CD4-positive, alpha-beta T cell (primary cell): ENCODE measurements around the gene MYOZ3. TPM values are rescaled to one million over a fixed set of nuclear protein-coding genes. Genes with fewer than 3 reads are reported as not detected.

Experiments
- ATAC-seq: fragments of 200-7000 bp; cut with Tn5 transposase; one replicate; pipeline ENCODE4 v1.10.0; 2022; ENCODE audit warnings: mild to moderate bottlenecking; ENCODE audit not compliant: poor library complexity
- CTCF ChIA-PET: fragments of 350-600 bp; sonication (Branson Sonifier 250); formaldehyde crosslinking; loops from one replicate; lab custom pipeline; 2021; ENCODE audit warnings: antibody characterized with exemption, inconsistent platforms; lab: Charles Lee
- POLR2A ChIA-PET: fragments of 350-600 bp; sonication (Branson Sonifier 250); formaldehyde crosslinking; loops from one replicate; lab custom pipeline; 2021; ENCODE audit warnings: antibody characterized with exemption, inconsistent platforms; lab: Charles Lee
- DNase-seq, 14 experiments: peaks; one replicate each; pipeline ENCODE4 v3.0.0-alpha.2; 2013 to 2020; ENCODE audit warnings: mixed read lengths in 2 of 14
- H3K27ac ChIP-seq, 2 donors: one replicate each; pipeline versions ENCODE4 v1.5.1 to v1.7.0; 2013; ENCODE audit warnings: low read length in 2 of 2, low read depth in 1 of 2, mild to moderate bottlenecking in 1 of 2
- H3K27me3 ChIP-seq, 2 experiments: 1 replicate in 1 of 2; 2 replicates in 1 of 2; pipeline versions ENCODE4 v1.6.1 to v1.7.0; 2013; ENCODE audit warnings: low read length in 2 of 2, control low read depth in 1 of 2, mild to moderate bottlenecking in 1 of 2, moderate library complexity in 1 of 2; ENCODE audit not compliant: insufficient read depth in 2 of 2, control insufficient read depth in 1 of 2
- H3K36me3 ChIP-seq: one replicate; pipeline ENCODE4 v1.6.1; 2013; ENCODE audit warnings: low read length, control low read depth; ENCODE audit not compliant: insufficient read depth
- H3K4me1 ChIP-seq: one replicate; pipeline ENCODE4 v1.6.1; 2013; ENCODE audit warnings: low read length, control low read depth; ENCODE audit not compliant: insufficient read depth
- H3K4me3 ChIP-seq: one replicate; pipeline ENCODE4 v1.5.1; 2013; ENCODE audit warnings: mild to moderate bottlenecking, low read length, moderate library complexity
- H3K9me3 ChIP-seq, 2 experiments: 1 replicate in 1 of 2; 2 replicates in 1 of 2; pipeline versions ENCODE4 v1.6.1 to v1.7.0; 2013; ENCODE audit warnings: low read length in 2 of 2, mild to moderate bottlenecking in 2 of 2, control low read depth in 1 of 2, moderate library complexity in 1 of 2; ENCODE audit not compliant: control insufficient read depth in 1 of 2, insufficient read depth in 1 of 2
- H3K27ac Mint-ChIP-seq: one replicate; pipeline ENCODE4 v1.8.0; 2020; ENCODE audit warnings: mixed read lengths
- H3K27me3 Mint-ChIP-seq: one replicate; pipeline ENCODE4 v1.8.0; 2021; ENCODE audit warnings: mixed read lengths
- H3K36me3 Mint-ChIP-seq: one replicate; pipeline ENCODE4 v1.8.0; 2021; ENCODE audit warnings: low read depth, mixed read lengths
- H3K4me1 Mint-ChIP-seq: one replicate; pipeline ENCODE4 v1.8.0; 2021; ENCODE audit warnings: low read depth, mixed read lengths
- H3K4me3 Mint-ChIP-seq: one replicate; pipeline ENCODE4 v1.8.0; 2020; ENCODE audit warnings: mild to moderate bottlenecking, mixed read lengths
- H3K9me3 Mint-ChIP-seq: one replicate; pipeline ENCODE4 v1.8.0; 2020; ENCODE audit warnings: mixed read lengths
- intact Hi-C, 2 experiments: fragments of 100-400 bp; cut with DNase I in 1 of 2; cut with micrococcal nuclease in 1 of 2; formaldehyde crosslinking; loops; one replicate each; pipeline versions ENCODE4 v1.15.1 to v1.9.0; 2023 to 2025; cut with DNase I, micrococcal nuclease
- total RNA-seq, 174 experiments: library from RNA in 2 of 174; stranded (reverse) in 2 of 174; gene quantifications; one replicate each; pipeline ENCODE4 v1.2.3 and lab custom pipeline; 2021 to 2026
- TF ChIP-seq, protein P1 (sequence below): fragments of 200-600 bp; IDR thresholded peaks from one replicate; pipeline ENCODE4 v1.8.0; 2022; ENCODE audit warnings: antibody characterized with exemption, mild to moderate bottlenecking

MYOZ3 gene
- total RNA-seq, 2 experiments from 2014 or later: not detected

DNA sequence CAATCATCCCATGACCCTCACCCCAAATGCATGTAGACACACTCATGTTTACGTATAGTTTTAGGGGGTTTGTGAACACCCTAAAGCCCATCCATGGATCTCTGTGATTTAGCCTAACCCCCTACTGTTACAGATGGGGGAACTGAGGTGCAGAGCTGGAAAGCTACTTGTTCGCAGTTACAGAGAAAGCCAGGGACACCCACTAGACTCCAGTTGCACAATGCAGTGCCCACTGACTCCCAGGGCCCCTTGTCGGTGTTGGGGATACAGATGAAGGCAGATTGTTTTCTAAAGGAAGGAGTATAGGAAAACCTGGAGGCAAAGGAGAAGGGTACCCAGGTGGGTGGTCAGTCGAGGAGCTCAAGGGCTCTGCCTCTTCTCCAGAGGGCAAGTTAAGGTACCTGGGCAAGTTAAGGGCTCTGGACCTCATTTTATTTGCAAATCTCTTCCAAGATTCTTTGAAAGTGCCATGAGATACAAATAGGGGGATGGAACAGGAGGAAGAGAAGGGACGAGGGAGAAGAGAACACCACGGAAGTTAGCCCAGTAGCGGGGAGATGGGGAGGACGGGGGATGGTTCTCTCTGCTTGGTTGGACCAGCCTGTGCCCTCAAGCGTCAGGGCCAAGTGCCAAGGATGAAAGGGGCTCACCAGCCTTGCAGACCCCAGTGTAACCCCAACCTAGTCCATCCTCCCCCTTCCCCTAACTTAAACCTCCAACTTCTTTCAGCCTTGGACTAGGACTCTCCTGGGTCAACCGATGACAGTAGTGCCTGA, 958 bp downstream of the MYOZ3 start:
- no peak for DNase-seq
- H3K27me3 Mint-ChIP-seq: peaks cover 6% of the 10 kb centered on the region
- no peaks in the 10 kb centered on the region for H3K9me3 ChIP-seq
- no peaks in the 10 kb centered on the region for H3K36me3 Mint-ChIP-seq
- CTCF ChIA-PET: no interaction called here
- POLR2A ChIA-PET: no interaction called here
- TF ChIP-seq, protein P1, sequence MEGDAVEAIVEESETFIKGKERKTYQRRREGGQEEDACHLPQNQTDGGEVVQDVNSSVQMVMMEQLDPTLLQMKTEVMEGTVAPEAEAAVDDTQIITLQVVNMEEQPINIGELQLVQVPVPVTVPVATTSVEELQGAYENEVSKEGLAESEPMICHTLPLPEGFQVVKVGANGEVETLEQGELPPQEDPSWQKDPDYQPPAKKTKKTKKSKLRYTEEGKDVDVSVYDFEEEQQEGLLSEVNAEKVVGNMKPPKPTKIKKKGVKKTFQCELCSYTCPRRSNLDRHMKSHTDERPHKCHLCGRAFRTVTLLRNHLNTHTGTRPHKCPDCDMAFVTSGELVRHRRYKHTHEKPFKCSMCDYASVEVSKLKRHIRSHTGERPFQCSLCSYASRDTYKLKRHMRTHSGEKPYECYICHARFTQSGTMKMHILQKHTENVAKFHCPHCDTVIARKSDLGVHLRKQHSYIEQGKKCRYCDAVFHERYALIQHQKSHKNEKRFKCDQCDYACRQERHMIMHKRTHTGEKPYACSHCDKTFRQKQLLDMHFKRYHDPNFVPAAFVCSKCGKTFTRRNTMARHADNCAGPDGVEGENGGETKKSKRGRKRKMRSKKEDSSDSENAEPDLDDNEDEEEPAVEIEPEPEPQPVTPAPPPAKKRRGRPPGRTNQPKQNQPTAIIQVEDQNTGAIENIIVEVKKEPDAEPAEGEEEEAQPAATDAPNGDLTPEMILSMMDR: no peak
- no peaks in the 10 kb centered on the region for H3K36me3 ChIP-seq
- H3K27ac Mint-ChIP-seq: no peak overlapping the region
- no peaks in the 10 kb centered on the region for H3K9me3 Mint-ChIP-seq
- H3K4me3 ChIP-seq: no peak overlapping the region
- H3K4me3 Mint-ChIP-seq: no peak overlapping the region
- peaks cover 5% of the 10 kb centered on the region for H3K4me1 Mint-ChIP-seq
- intact Hi-C loops: no loop called here
- no peak overlapping the region for H3K27ac ChIP-seq
- H3K27me3 ChIP-seq: peaks cover 0 to 5% of the 10 kb centered on the region in 2 experiments
- ATAC-seq: no peak
- peaks cover 6% of the 10 kb centered on the region for H3K4me1 ChIP-seq

DNA sequence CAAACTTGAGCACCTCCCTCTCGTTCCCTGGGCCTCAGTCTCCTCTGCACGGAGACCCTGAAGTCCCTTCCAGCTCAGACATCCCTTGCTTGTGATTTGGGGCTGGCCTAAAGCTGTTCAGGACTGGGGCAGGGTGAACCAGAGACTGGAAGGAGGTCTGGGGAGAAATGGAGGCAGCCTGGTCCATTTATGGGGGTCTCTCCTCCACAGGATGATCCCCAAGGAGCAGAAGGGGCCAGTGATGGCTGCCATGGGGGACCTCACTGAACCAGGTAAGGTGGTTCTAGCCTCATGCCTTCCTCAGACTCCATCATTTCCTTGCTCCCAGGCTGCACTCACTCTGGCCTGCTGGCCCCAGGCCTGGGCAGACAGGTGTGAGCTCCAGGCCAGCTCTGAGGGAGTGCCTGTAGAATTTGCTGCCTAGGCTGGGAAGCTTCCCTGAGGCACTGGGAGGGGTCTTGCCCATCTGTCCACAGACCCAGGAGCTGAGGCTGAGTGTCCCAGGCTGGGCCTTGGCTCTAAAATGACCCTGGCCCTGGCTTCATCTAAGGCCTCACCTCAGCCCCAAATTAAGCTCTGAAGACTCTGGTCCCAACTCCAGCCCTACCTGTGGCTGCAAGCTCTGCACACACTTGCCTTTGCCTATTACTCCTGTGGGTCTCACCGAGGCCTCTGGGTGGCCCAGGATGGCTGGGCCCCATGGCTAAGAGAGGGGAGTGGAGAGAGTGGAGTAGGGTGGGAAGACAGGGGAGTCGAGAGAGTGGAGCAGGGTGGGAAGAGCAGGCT, 1.9 kb downstream of the MYOZ3 start:
- ChIA-PET CTCF (no interaction called here), POLR2A (no interaction called here)
- TF ChIP-seq, protein P1: no peak
- DNase-seq (no peak), ATAC-seq (no peak)
- intact Hi-C loops: no loop called here
- Histone ChIP-seq H3K27me3 (peaks cover 0 to 5% of the 10 kb centered on the region in 2 experiments), H3K27ac (no peak overlapping the region), H3K4me1 (no peaks in the 10 kb centered on the region), H3K4me3 (no peak overlapping the region), H3K9me3 (no peaks in the 10 kb centered on the region), H3K36me3 (no peaks in the 10 kb centered on the region)
- Mint-ChIP-seq H3K36me3 (no peaks in the 10 kb centered on the region), H3K4me3 (no peak overlapping the region), H3K27ac (no peak overlapping the region), H3K27me3 (peaks cover 6% of the 10 kb centered on the region), H3K9me3 (no peaks in the 10 kb centered on the region), H3K4me1 (no peaks in the 10 kb centered on the region)

DNA sequence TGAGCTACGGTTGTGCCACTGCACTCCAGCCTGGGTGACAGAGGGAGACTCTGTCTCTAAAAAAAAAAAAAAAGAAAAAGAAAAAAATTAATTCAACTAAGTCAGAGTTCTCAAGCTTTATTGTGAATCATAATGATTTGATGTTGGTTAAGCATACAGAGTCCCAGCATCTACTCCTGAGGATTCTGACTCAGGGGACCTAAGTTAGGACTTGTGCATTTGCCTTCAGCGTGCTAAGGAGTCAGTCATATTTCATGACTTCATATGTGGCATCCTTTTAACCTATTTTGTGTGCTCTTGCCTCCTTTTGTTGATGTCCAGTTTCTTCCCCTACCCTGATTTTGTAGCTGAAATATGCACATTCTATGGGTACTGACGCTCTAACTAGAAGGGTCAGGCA, 2.9 kb downstream of the MYOZ3 start:
- H3K4me3 Mint-ChIP-seq: no peak overlapping the region
- POLR2A ChIA-PET: no interaction called here
- peaks cover 6% of the 10 kb centered on the region for H3K27me3 Mint-ChIP-seq

More for the DNA sequence above, 2.9 kb downstream of the MYOZ3 start:
- no peaks in the 10 kb centered on the region for H3K36me3 ChIP-seq
- no peaks in the 10 kb centered on the region for H3K4me1 ChIP-seq
- Mint-ChIP-seq H3K36me3 (no peaks in the 10 kb centered on the region), H3K9me3 (no peaks in the 10 kb centered on the region), H3K4me1 (no peaks in the 10 kb centered on the region), H3K27ac (no peak overlapping the region)
- H3K4me3 ChIP-seq: no peak overlapping the region
- DNase-seq (no peak), ATAC-seq (no peak)
- intact Hi-C loops: no loop called here
- H3K9me3 ChIP-seq: no peaks in the 10 kb centered on the region
- CTCF ChIA-PET: no interaction called here
- TF ChIP-seq, protein P1: no peak
- peaks cover 0 to 8% of the 10 kb centered on the region in 2 experiments for H3K27me3 ChIP-seq
- H3K27ac ChIP-seq: no peak overlapping the region
